Activated naive CD4-positive, alpha-beta T cell treated with anti-CD3 and anti-CD28 coated beads, Interleukin-2, amount 50 U/mL, for 24 hours (primary cell): ENCODE measurements around the gene ZNF366.
"Not testable (repeated sequence)": the region's sequence is repeated elsewhere in the genome, so short reads cannot be mapped to it uniquely, and the experiment has no call there.

ENCODE experiments used
- H3K27ac Mint-ChIP-seq: one replicate; pipeline ENCODE4 v1.8.0; 2021; ENCODE audit warnings: mild to moderate bottlenecking, mixed read lengths
- H3K27me3 Mint-ChIP-seq: one replicate; pipeline ENCODE4 v1.8.0; 2021; ENCODE audit warnings: mixed read lengths
- H3K36me3 Mint-ChIP-seq: one replicate; pipeline ENCODE4 v1.8.0; 2021; ENCODE audit warnings: mixed read lengths
- H3K4me1 Mint-ChIP-seq: one replicate; pipeline ENCODE4 v1.8.0; 2021; ENCODE audit warnings: mixed read lengths
- H3K4me3 Mint-ChIP-seq: one replicate; pipeline ENCODE4 v1.8.0; 2021; ENCODE audit warnings: mild to moderate bottlenecking, mixed read lengths
- H3K9me3 Mint-ChIP-seq: one replicate; pipeline ENCODE4 v1.8.0; 2021; ENCODE audit warnings: mixed read lengths

The ZNF366 gene

DNA sequence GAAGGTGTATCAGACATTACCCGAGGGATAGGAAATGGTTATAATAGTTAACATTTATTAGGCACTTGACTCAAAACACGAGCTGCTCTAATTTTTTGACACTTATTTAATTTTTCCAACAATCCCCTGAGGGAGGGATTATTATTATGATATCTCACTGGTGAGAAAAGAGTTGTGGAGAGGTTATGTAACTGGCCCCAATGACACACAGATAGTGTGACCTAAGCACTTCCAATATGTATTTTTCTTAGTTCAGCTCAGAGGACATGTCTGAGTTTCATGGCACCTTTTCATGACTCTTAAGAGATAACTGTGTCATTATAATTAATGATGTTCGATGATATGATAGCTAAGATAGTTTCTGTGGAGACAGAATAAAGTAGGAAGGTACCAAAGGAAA lies 100.1 kb downstream of the ZNF366 start:
- H3K4me3 Mint-ChIP-seq, result no peak overlapping the region
- peaks cover 10% of the 10 kb centered on the region for H3K9me3 Mint-ChIP-seq
- no peaks in the 10 kb centered on the region for H3K4me1 Mint-ChIP-seq
- peaks cover 2% of the 10 kb centered on the region for H3K36me3 Mint-ChIP-seq
- peaks cover 3% of the 10 kb centered on the region for H3K27me3 Mint-ChIP-seq
- H3K27ac Mint-ChIP-seq, result no peak overlapping the region

DNA sequence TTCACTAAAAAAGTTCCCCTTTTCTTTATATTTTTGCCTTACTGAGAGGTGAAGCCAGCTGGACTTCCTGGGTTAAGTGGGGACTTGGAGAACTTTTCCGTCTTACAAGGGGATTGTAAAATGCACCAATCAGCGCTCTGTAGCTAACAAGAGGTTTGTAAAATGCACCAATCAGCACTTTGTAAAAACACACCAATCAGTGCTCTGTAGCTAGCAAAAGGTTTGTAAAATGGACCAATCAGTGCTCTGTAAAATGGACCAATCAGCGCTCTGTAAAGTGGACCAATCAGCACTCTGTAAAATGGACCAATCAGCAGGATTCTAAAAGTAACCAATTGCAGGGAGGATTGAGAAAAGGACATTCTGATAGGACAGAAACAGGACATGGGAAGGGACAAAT lies 102.4 kb downstream of the ZNF366 start:
- H3K9me3 Mint-ChIP-seq, result peaks cover 25% of the 10 kb centered on the region
- H3K4me3 Mint-ChIP-seq, H3K27ac Mint-ChIP-seq, H3K36me3 Mint-ChIP-seq, H3K27me3 Mint-ChIP-seq, H3K4me1 Mint-ChIP-seq: not testable (repeated sequence)

DNA sequence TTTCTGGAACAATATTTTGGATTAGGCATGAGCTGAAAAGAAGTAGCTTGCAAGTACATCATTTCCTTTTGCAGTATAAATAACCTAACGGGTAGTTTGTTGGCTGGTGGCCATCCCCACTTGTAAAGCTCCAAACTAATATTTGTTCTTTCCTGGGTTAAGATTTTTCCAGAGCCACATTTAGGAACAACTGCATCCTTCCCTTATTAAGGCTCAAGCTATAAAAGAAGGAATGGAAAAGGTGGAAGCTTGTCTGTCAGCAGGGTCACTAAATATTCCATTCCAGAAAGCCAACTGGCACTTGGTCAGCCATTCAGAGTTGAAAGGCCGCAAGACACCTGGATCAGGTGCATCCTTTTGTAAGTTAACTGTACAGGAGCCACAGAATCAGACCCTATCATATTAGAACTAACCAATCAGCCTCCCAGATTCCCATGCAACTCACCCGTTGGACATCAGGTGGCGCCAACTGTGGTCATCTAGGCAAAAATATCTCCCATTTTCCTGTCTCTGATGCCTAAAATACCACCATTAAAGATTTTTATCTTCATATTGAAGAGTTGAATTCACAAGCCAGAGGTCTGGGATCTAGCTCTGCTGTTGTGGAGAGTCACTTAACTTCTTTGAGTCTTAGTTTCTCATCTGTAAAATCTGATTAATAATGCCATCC lies 104.1 kb downstream of the ZNF366 start:
- Mint-ChIP-seq H3K9me3 (peaks cover 32% of the 10 kb centered on the region), H3K4me1 (no peaks in the 10 kb centered on the region), H3K4me3 (no peak overlapping the region), H3K36me3 (peaks cover 4% of the 10 kb centered on the region), H3K27ac (no peak overlapping the region), H3K27me3 (peaks cover 11% of the 10 kb centered on the region)

DNA sequence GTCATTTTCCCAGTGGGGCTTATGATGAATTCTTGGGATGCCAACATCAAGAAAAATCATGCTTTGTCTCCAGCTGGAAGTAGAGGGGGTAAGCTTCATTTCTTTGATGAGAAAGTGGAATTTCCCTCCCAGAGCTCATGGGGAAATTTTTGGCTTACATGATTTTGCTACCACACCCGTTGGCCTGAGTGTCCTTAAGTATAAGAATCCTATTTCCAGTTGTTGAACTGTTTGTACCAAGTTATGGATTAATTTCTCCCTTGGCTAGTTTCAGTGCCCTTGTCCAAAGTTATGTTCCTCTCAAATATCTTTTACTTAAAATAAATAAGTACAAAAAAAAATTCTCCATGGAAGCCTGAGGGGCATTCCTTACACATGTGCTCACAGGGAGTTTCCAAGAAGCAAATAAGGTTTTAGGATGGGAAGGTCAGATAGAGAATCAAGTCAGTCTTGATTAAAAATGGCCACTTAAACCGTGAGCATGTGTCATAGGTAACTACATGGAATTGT lies 104.8 kb downstream of the ZNF366 start:
- Mint-ChIP-seq H3K36me3 (peaks cover 4% of the 10 kb centered on the region), H3K4me3 (no peak overlapping the region), H3K27ac (no peak overlapping the region), H3K9me3 (peaks cover 32% of the 10 kb centered on the region), H3K27me3 (peaks cover 11% of the 10 kb centered on the region), H3K4me1 (no peaks in the 10 kb centered on the region)

DNA sequence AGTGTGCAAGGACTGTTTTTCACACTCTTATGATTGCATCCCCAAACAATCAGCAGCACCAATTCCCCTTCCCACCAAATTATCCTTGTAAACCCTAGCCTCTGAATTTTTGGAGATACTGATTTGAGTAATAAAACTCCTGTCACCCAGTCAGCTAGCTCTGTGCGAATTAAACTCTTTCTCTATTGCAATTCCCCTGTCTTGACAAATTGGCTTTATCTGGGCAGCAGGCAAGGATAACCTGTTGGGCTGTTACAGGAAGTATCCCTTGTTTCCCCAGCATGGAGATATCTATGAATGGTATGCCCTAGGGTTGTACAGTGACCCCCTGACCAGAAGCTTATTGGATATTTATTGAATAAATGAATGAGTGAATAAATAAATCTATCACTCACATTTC lies 106.3 kb downstream of the ZNF366 start:
- Mint-ChIP-seq H3K36me3 (peaks cover 4% of the 10 kb centered on the region), H3K9me3 (peaks cover 32% of the 10 kb centered on the region), H3K4me3 (no peak overlapping the region), H3K27ac (no peak overlapping the region), H3K4me1 (no peaks in the 10 kb centered on the region), H3K27me3 (peaks cover 15% of the 10 kb centered on the region)

DNA sequence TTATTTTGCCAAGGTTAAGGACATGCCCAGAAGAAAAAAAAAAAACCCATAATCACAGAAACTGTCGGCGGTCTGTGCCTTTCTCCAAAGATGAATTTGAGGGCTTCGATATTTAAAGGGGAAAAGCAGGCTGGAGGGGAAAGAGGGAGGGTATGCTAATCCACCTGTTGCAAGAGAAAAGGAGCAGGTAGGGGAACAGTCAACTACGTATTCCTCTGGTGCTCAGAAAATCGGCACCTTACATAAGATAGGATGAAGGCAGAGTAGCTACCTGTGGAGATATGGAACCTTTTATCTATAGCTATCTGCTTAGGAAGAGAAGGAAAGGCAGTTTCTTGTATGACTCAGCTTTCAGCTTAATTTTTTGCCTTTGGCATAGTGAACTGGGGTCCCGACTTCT lies 109.4 kb downstream of the ZNF366 start:
- Mint-ChIP-seq H3K36me3 (peaks cover 4% of the 10 kb centered on the region), H3K27me3 (peaks cover 19% of the 10 kb centered on the region), H3K4me1 (no peaks in the 10 kb centered on the region), H3K4me3 (no peak overlapping the region), H3K27ac (no peak overlapping the region), H3K9me3 (peaks cover 26% of the 10 kb centered on the region)

DNA sequence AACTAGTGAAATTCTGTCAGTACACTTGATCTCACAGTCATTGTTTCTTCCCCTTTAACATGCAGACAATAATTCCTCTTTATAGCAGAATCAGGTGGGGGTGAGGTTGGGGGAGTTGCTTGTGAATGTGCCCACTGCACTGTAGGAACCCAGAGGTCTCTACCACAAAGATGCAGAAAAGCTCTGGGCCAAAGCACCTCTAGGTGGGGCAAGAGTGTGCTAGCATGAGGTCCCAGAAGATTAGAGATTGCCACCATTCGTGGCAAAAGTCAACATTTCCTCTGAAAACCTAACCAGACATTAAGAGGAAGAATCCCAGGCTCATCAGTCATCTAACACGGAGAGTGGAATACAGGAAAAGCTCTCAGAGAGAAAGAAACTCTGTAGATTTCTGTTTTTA lies 112.5 kb downstream of the ZNF366 start:
- no peak overlapping the region for H3K4me3 Mint-ChIP-seq
- peaks cover 14% of the 10 kb centered on the region for H3K27me3 Mint-ChIP-seq
- H3K36me3 Mint-ChIP-seq, result no peaks in the 10 kb centered on the region
- peaks cover 7% of the 10 kb centered on the region for H3K9me3 Mint-ChIP-seq
- no peaks in the 10 kb centered on the region for H3K4me1 Mint-ChIP-seq
- H3K27ac Mint-ChIP-seq, result no peak overlapping the region

DNA sequence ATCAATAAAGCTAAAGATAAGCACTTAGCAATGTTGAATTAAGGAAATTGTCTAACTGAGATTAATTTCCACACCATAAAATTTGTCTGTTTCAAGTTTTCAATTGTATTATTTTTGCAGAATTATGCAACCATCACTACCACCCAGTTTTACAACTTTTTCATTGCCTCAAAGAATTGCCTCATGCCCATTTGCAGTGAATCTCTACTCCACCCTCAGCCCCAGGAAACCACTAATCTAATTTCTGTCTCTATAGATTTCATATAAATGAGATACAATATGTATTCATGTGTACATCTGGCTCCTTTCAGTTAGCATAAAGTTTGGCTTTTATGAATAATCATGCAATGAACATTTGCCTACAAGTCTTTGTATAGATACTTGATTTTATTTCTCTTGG lies 114.2 kb downstream of the ZNF366 start:
- no peaks in the 10 kb centered on the region for H3K4me1 Mint-ChIP-seq
- no peak overlapping the region for H3K27ac Mint-ChIP-seq
- no peaks in the 10 kb centered on the region for H3K9me3 Mint-ChIP-seq
- no peaks in the 10 kb centered on the region for H3K36me3 Mint-ChIP-seq
- peaks cover 12% of the 10 kb centered on the region for H3K27me3 Mint-ChIP-seq
- no peak overlapping the region for H3K4me3 Mint-ChIP-seq
